Activated CD8-positive, alpha-beta memory T cell treated with anti-CD3 and anti-CD28 coated beads, Interleukin-2, amount 10 ng/mL, durations not matched to agents 7 days and 5 days (primary cell): ENCODE data around the gene STUB1. TPM values are rescaled to one million over a fixed set of nuclear protein-coding genes. Genes with fewer than 3 reads are reported as not detected.
"Not testable (repeated sequence)": the region's sequence is repeated elsewhere in the genome, so short reads cannot be mapped to it uniquely, and the experiment has no call there.

Source experiments
- ATAC-seq: fragments of 150-1000 bp; cut with Tn5 transposase; one replicate; pipeline ENCODE4 v1.10.0; 2021; ENCODE audit warnings: moderate library complexity
- CTCF ChIA-PET: fragments of 350-600 bp; sonication (Branson Sonifier 250); formaldehyde crosslinking; loops from one replicate; lab custom pipeline; 2021; ENCODE audit warnings: antibody characterized with exemption; lab: Charles Lee
- DNase-seq: peaks from one replicate; pipeline ENCODE4 v3.0.0-alpha.2; 2020
- H3K27ac Mint-ChIP-seq: one replicate; pipeline ENCODE4 v1.8.0; 2021; ENCODE audit warnings: mild to moderate bottlenecking, mixed read lengths
- H3K27me3 Mint-ChIP-seq: one replicate; pipeline ENCODE4 v1.8.0; 2021; ENCODE audit warnings: mixed read lengths
- H3K36me3 Mint-ChIP-seq: one replicate; pipeline ENCODE4 v1.8.0; 2021; ENCODE audit warnings: mild to moderate bottlenecking, mixed read lengths
- H3K4me1 Mint-ChIP-seq: one replicate; pipeline ENCODE4 v1.8.0; 2021; ENCODE audit warnings: mixed read lengths
- H3K4me3 Mint-ChIP-seq: one replicate; pipeline ENCODE4 v1.8.0; 2021; ENCODE audit warnings: mild to moderate bottlenecking, moderate library complexity, mixed read lengths
- H3K9me3 Mint-ChIP-seq: one replicate; pipeline ENCODE4 v1.8.0; 2022; ENCODE audit warnings: low read depth, mixed read lengths
- total RNA-seq, 2 experiments: library from RNA; stranded (reverse); gene quantifications; one replicate each; pipeline ENCODE4 v1.2.3, GENCODE V29; 2021

Gene STUB1
- total RNA-seq, 2 experiments from 2014 or later, result 84.2 to 87.1 TPM

DNA sequence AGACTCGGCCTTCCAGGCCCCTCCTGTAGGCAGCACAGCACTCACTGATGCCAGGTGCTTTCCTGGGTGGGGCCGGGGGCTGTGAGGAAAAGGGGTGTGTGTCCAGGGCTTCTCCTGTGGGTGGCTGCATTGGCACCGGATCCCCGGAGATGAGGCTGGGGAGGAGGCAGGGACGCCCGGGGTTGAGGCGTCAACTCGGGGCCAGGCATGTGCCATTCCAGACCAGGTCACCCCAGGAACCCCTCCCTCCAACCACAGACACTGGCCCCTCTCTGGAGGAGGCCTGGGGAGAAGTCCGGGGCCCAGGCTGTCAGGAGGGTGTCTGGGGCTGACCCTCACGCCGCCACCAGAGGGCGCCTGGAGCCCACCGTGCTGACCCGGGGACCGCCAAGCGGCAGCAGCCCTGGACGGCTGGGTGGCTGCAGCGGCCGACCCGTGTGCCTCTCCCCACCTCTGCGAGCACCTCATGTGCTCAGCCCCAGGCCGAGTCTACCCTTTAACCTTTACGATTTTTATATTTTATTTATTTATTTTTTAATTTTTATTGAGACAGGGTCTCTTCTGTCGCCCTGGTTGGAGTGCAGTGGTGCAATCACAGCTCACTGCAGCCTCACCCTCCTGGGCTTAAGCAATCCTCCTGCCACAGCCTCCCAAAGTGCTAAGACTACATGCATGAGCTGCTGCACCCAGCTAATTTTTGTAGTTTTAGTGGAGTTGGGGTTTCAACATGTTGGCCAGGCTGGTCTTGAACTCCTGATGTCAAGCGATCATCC, 31.5 kb downstream of the STUB1 start:
- CTCF ChIA-PET, result interaction anchor here (0.6 to 6.4 kb wide), 20 partner anchors 9 to 343 kb away, joined by 3 to 116 read pairs (median 6); partner anchors contain the start of genes ANTKMT, CCDC78, CHTF18 and CIAO3
- Mint-ChIP-seq H3K9me3 (no peaks in the 10 kb centered on the region), H3K4me3 (no peak overlapping the region), H3K36me3 (no peaks in the 10 kb centered on the region), H3K4me1 (peaks cover 8% of the 10 kb centered on the region), H3K27ac (no peak overlapping the region), H3K27me3 (peaks cover 42% of the 10 kb centered on the region)
- ATAC-seq, result peak; percentile 62
- peak; percentile 84 for DNase-seq

DNA sequence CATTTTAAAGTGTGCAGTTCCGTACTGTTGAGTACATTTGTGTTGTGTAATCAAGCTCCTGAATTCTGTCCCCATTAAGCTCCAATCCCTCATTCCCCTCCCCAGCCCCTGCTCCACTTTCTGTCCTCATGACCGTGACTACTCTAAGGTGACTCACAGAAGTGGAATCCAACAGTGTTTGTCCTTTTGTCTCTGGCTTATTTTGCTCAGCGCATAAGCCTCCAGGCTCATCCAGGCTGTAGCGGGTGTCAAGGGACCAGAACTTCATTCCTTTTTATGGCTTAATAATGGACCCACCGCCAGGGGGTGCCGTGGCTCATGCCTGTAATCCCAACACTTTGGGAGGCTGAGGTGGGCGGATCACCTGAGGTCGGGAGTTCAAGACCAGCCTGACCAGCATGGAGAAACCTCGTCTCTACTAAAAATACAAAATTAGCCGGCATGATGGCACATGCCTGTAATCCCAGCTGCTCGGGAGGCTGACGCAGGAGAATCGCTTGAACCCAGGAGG, 32.6 kb downstream of the STUB1 start:
- DNase-seq, result peak; percentile 68
- CTCF ChIA-PET, result interaction anchor here (0.6 to 6.4 kb wide), 21 partner anchors 8 to 342 kb away, joined by 3 to 116 read pairs (median 6); partner anchors contain the start of genes ANTKMT, CCDC78, CHTF18 and CIAO3
- not testable (repeated sequence) for H3K27ac Mint-ChIP-seq, H3K9me3 Mint-ChIP-seq, H3K36me3 Mint-ChIP-seq, ATAC-seq, H3K4me1 Mint-ChIP-seq, H3K4me3 Mint-ChIP-seq
- peaks cover 34% of the 10 kb centered on the region for H3K27me3 Mint-ChIP-seq

DNA sequence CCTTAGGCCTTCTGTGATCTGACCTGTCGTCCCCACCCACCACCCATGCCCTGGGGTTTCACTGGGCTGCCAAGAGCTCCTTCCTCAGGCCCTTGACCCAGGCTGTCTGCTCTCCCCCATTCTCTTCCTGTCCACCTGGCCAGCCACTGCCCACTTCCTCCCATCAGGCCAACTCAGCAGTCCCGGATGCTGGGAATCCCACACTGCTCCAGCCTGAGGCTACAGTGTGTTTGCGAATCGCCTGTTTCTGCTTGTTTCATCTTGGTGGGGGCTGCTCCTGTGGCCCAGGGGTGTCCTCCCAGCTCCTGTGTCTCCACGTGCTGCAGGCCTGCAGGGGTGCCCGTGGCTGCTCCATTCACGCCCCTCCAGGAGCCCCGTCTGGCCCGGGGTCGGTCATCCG, 33.9 kb downstream of the STUB1 start:
- Mint-ChIP-seq H3K9me3 (no peaks in the 10 kb centered on the region), H3K27me3 (peaks cover 22% of the 10 kb centered on the region), H3K4me1 (peaks cover 11% of the 10 kb centered on the region), H3K4me3 (no peak overlapping the region), H3K36me3 (no peaks in the 10 kb centered on the region), H3K27ac (no peak overlapping the region)
- no peak for DNase-seq
- ATAC-seq, result no peak
- CTCF ChIA-PET, result interaction anchor here (0.9 to 6.4 kb wide), 9 partner anchors 11 to 343 kb away, joined by 3 to 116 read pairs (median 5); partner anchors contain the start of genes CCDC78, CHTF18, CIAO3 and HAGHL

GRCh38 chr16:714558-715476, 34.6 kb downstream of the STUB1 start, which contains the start of gene METRN:
Gene METRN (plus strand): TSS chr16:715118. CDS start chr16:715290, 172 bp downstream.
- CTCF ChIA-PET, result interaction anchor here (0.9 to 6.4 kb wide), 9 partner anchors 11 to 71 kb away, joined by 3 to 116 read pairs (median 3); partner anchors contain the start of genes CCDC78, CHTF18, CIAO3 and HAGHL
- no peak within 1 kb of the TSS for H3K27ac Mint-ChIP-seq
- H3K36me3 Mint-ChIP-seq, result no peaks in the 10 kb centered on the region
- DNase-seq (peak; percentile 91), ATAC-seq (peak; percentile 92)
- H3K4me3 Mint-ChIP-seq, result peak within 1 kb of the TSS; percentile 60
- peaks cover 16% of the 10 kb centered on the region for H3K27me3 Mint-ChIP-seq
- H3K4me1 Mint-ChIP-seq, result peaks cover 17% of the 10 kb centered on the region
- H3K9me3 Mint-ChIP-seq, result no peaks in the 10 kb centered on the region

GRCh38 chr16:715477-716199, 35.4 kb downstream of the STUB1 start:
- Mint-ChIP-seq H3K4me3 (peak overlapping the region; percentile 60), H3K36me3 (no peaks in the 10 kb centered on the region), H3K4me1 (peaks cover 25% of the 10 kb centered on the region), H3K27ac (no peak overlapping the region), H3K27me3 (peaks cover 14% of the 10 kb centered on the region), H3K9me3 (no peaks in the 10 kb centered on the region)
- DNase-seq, result no peak
- CTCF ChIA-PET, result interaction anchor here (1.0 to 6.4 kb wide), 8 partner anchors 10 to 70 kb away, joined by 3 to 116 read pairs (median 9); partner anchors contain the start of genes CCDC78, CHTF18, CIAO3 and HAGHL
- ATAC-seq, result peak; percentile 17

GRCh38 chr16:716200-716568, 36.0 kb downstream of the STUB1 start:
- Mint-ChIP-seq H3K4me1 (peaks cover 25% of the 10 kb centered on the region), H3K9me3 (no peaks in the 10 kb centered on the region), H3K36me3 (no peaks in the 10 kb centered on the region), H3K27me3 (peaks cover 14% of the 10 kb centered on the region), H3K4me3 (peak overlapping the region; percentile 60), H3K27ac (no peak overlapping the region)
- CTCF ChIA-PET, result interaction anchor here (1.0 to 6.4 kb wide), 6 partner anchors 10 to 70 kb away, joined by 3 to 116 read pairs (median 18); partner anchors contain the start of genes CCDC78, CHTF18, CIAO3 and HAGHL
- DNase-seq (no peak), ATAC-seq (no peak)

- Mint-ChIP-seq H3K36me3 (no peaks in the 10 kb centered on the region), H3K27ac (no peak overlapping the region), H3K4me3 (no peak overlapping the region), H3K27me3 (peaks cover 14% of the 10 kb centered on the region), H3K4me1 (peaks cover 26% of the 10 kb centered on the region), H3K9me3 (no peaks in the 10 kb centered on the region)
- ATAC-seq (no peak), DNase-seq (no peak)
- CTCF ChIA-PET, result interaction anchor here (1.2 to 6.4 kb wide), 4 partner anchors 9 to 69 kb away, joined by 12 to 116 read pairs (median 28); partner anchors contain the start of genes CCDC78, CHTF18, CIAO3 and HAGHL
Observed at GRCh38 chr16:716768-717325, 36.6 kb downstream of the STUB1 start.

GRCh38 chr16:717450-718245, 37.4 kb downstream of the STUB1 start:
- H3K4me3 Mint-ChIP-seq, result no peak overlapping the region
- ATAC-seq, result no peak

GRCh38 chr16:718389-718788, 38.2 kb downstream of the STUB1 start:
- ATAC-seq (no peak), DNase-seq (no peak)
- Mint-ChIP-seq H3K4me1 (peaks cover 25% of the 10 kb centered on the region), H3K36me3 (no peaks in the 10 kb centered on the region), H3K4me3 (no peak overlapping the region), H3K9me3 (no peaks in the 10 kb centered on the region), H3K27ac (no peak overlapping the region), H3K27me3 (peaks cover 9% of the 10 kb centered on the region)
- CTCF ChIA-PET, result no interaction called here

More at GRCh38 chr16:717450-718245, 37.4 kb downstream of the STUB1 start:
- DNase-seq, result no peak
- CTCF ChIA-PET, result interaction anchor here (6.4 kb wide), 1 partner anchor 68 kb away, joined by 116 read pairs; the partner anchor contains the start of genes CHTF18 and RPUSD1
- no peaks in the 10 kb centered on the region for H3K36me3 Mint-ChIP-seq
- H3K27ac Mint-ChIP-seq, result no peak overlapping the region
- H3K27me3 Mint-ChIP-seq, result peaks cover 12% of the 10 kb centered on the region
- H3K9me3 Mint-ChIP-seq, result no peaks in the 10 kb centered on the region
- peaks cover 27% of the 10 kb centered on the region for H3K4me1 Mint-ChIP-seq

DNA sequence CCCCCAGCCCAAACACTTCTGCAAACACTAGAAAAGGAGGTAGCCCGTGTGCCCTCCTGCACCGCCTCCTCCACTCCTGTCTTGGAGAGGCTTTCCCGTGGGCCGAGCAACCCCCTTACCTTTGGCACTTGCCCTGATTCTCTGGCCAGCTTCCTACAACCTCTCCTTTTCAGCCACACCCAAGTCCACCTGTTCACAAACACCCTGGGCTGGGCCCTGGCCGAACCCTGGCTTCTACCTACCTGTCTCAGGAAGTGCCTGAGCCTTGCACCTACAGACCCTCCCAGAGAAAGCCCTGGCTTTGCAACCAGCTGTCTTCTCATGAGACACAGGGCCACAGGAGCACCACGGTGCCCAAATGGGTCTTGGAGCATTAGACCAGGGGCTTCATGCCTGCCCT, 38.7 kb downstream of the STUB1 start:
- Mint-ChIP-seq H3K4me1 (peaks cover 25% of the 10 kb centered on the region), H3K36me3 (no peaks in the 10 kb centered on the region), H3K9me3 (no peaks in the 10 kb centered on the region), H3K27ac (no peak overlapping the region), H3K4me3 (no peak overlapping the region), H3K27me3 (peaks cover 9% of the 10 kb centered on the region)
- DNase-seq, result no peak
- no peak for ATAC-seq
- CTCF ChIA-PET, result interaction anchor here (1.7 to 2.9 kb wide), 5 partner anchors 9 to 69 kb away, joined by 4 to 18 read pairs (median 7); partner anchors contain the start of genes CHTF18, RPUSD1 and STUB1

GRCh38 chr16:719815-720446, 39.7 kb downstream of the STUB1 start:
- Mint-ChIP-seq H3K27ac (peak overlapping the region; percentile 72), H3K4me1 (peaks cover 25% of the 10 kb centered on the region), H3K9me3 (no peaks in the 10 kb centered on the region), H3K4me3 (peak overlapping the region; percentile 69), H3K27me3 (peaks cover 9% of the 10 kb centered on the region), H3K36me3 (no peaks in the 10 kb centered on the region)
- no peak for DNase-seq
- CTCF ChIA-PET, result interaction anchor here (0.7 to 2.9 kb wide), 14 partner anchors 7 to 296 kb away, joined by 3 to 18 read pairs (median 4); partner anchors contain the start of genes CHTF18, CIAO3, RPUSD1 and STUB1
- peak; percentile 9 for ATAC-seq
